H1 (cell line): ENCODE data around the gene TTC36. TPM values are rescaled to one million over a fixed set of nuclear protein-coding genes. Genes with fewer than 3 reads are reported as not detected.

Source experiments
- CTCF ChIA-PET: fragments of 300-600 bp; sonication (Branson Sonifier 250); formaldehyde crosslinking; loops from one replicate; lab custom pipeline; 2021; ENCODE audit not compliant: partially characterized antibody; lab: Charles Lee
- POLR2A ChIA-PET: fragments of 300-600 bp; sonication (Branson Sonifier 250); formaldehyde crosslinking; loops from one replicate; lab custom pipeline; 2021; ENCODE audit warnings: inconsistent platforms; ENCODE audit not compliant: partially characterized antibody; lab: Charles Lee
- DNase-seq, 2 experiments: peaks; one replicate each; pipeline versions ENCODE4 v3.0.0 to v3.0.0-alpha.2; 2010 to 2022; ENCODE audit warnings: low spot score in 2 of 2, low read depth in 1 of 2, mixed read lengths in 1 of 2
- FAIRE-seq: peaks from 2 replicates; lab custom pipeline; 2011; peaks lifted over from hg19 to GRCh38; lab: Jason Lieb, UNC
- H2AFZ ChIP-seq: 2 replicates; pipeline ENCODE4 v1.8.1; 2012; ENCODE audit warnings: low read length, inconsistent platforms
- H2AK5ac ChIP-seq: 2 replicates; pipeline ENCODE4 v1.6.1; 2013; ENCODE audit warnings: low read depth, low read length
- H2BK120ac ChIP-seq: replicated peaks from 2 replicates; pipeline ENCODE3; 2013; ENCODE audit warnings: low read depth, low read length, inconsistent platforms
- H2BK12ac ChIP-seq: 2 replicates; pipeline ENCODE4 v1.6.1; 2013; ENCODE audit warnings: low read depth, low read length
- H2BK15ac ChIP-seq: 2 replicates; pipeline ENCODE4 v1.6.1; 2013; ENCODE audit warnings: low read length
- H2BK20ac ChIP-seq: 2 replicates; pipeline ENCODE4 v1.6.1; 2013; ENCODE audit warnings: low read length
- H2BK5ac ChIP-seq: 2 replicates; pipeline ENCODE4 v1.6.1; 2013; ENCODE audit warnings: low read depth, low read length
- H3K14ac ChIP-seq: 2 replicates; pipeline ENCODE4 v1.6.1; 2013; ENCODE audit warnings: inconsistent platforms; ENCODE audit not compliant: insufficient read length
- H3K18ac ChIP-seq: 2 replicates; pipeline ENCODE4 v1.6.1; 2013; ENCODE audit warnings: low read length; ENCODE audit errors: extremely low read depth
- H3K23ac ChIP-seq: 2 replicates; pipeline ENCODE4 v1.6.1; 2013; ENCODE audit warnings: inconsistent platforms; ENCODE audit not compliant: insufficient read length
- H3K23me2 ChIP-seq: 2 replicates; pipeline ENCODE4 v1.6.1; 2013; ENCODE audit warnings: low read depth, low read length
- H3K27ac ChIP-seq: 2 replicates; pipeline ENCODE4 v1.6.1; 2011; ENCODE audit warnings: low read depth, low read length, inconsistent platforms
- H3K27me3 ChIP-seq, 4 experiments: replicated peaks in 1 of 4; 1 replicate in 1 of 4; 2 replicates in 3 of 4; pipeline versions ENCODE4 v1.6.1 to v1.8.1; 2011 to 2013; ENCODE audit warnings: low read length in 3 of 4, mild to moderate bottlenecking in 3 of 4, inconsistent platforms in 2 of 4, mixed read lengths in 2 of 4, moderate library complexity in 1 of 4; ENCODE audit not compliant: control insufficient read depth in 3 of 4, insufficient read depth in 3 of 4; ENCODE audit errors: extremely low read depth in 1 of 4
- H3K36me3 ChIP-seq, 4 experiments: 2 replicates each; pipeline versions ENCODE4 v1.6.1 to v1.8.1; 2011 to 2013; ENCODE audit warnings: mild to moderate bottlenecking in 4 of 4, low read length in 3 of 4, moderate library complexity in 2 of 4, control low read depth in 1 of 4, inconsistent platforms in 1 of 4; ENCODE audit not compliant: insufficient read depth in 4 of 4, control insufficient read depth in 2 of 4
- H3K4ac ChIP-seq: replicated peaks from 2 replicates; pipeline ENCODE3; 2013; ENCODE audit warnings: low read length, low read depth, mixed read lengths, inconsistent platforms; ENCODE audit not compliant: insufficient read length
- H3K4me1 ChIP-seq, 4 experiments: replicated peaks in 1 of 4; 1 replicate in 1 of 4; 2 replicates in 3 of 4; pipeline versions ENCODE4 v1.6.1 to v1.8.1; 2011 to 2013; ENCODE audit warnings: low read length in 3 of 4, inconsistent platforms in 2 of 4, mixed read lengths in 1 of 4; ENCODE audit not compliant: insufficient read depth in 4 of 4, control insufficient read depth in 3 of 4
- H3K4me2 ChIP-seq, 2 experiments: 2 replicates each; pipeline versions ENCODE4 v1.6.1 to v1.8.1; 2011 to 2013; ENCODE audit warnings: low read depth in 2 of 2, low read length in 2 of 2, control low read depth in 1 of 2, inconsistent platforms in 1 of 2, mild to moderate bottlenecking in 1 of 2; ENCODE audit not compliant: insufficient read depth in 1 of 2
- H3K4me3 ChIP-seq, 4 experiments: fragments of 200-600, 300-600 bp in 1 of 4; sonication (generic), shearing (Covaris generic), sonication (Bioruptor Twin) in 1 of 4; 2 replicates each; pipeline versions ENCODE4 v1.5.1 to v1.8.1; 2011 to 2016; ENCODE audit warnings: low read length in 4 of 4, low read depth in 3 of 4, control low read depth in 2 of 4, inconsistent platforms in 2 of 4, mild to moderate bottlenecking in 2 of 4, mixed read lengths in 1 of 4, moderate library complexity in 1 of 4; ENCODE audit not compliant: insufficient read depth in 2 of 4; ENCODE audit errors: extremely low read depth in 1 of 4
- H3K56ac ChIP-seq: replicated peaks from 2 replicates; pipeline ENCODE3; 2013; ENCODE audit warnings: low read depth, mild to moderate bottlenecking, mixed read lengths, low read length, inconsistent platforms; ENCODE audit not compliant: insufficient read length
- H3K79me1 ChIP-seq: 2 replicates; pipeline ENCODE4 v1.6.1; 2013; ENCODE audit warnings: low read depth, low read length, control low read depth
- H3K79me2 ChIP-seq, 2 experiments: 2 replicates each; pipeline versions ENCODE4 v1.6.1 to v1.8.1; 2012 to 2013; ENCODE audit warnings: low read length in 2 of 2, mild to moderate bottlenecking in 2 of 2, inconsistent platforms in 1 of 2; ENCODE audit not compliant: insufficient read depth in 2 of 2, control insufficient read depth in 1 of 2
- H3K9ac ChIP-seq, 4 experiments: replicated peaks in 1 of 4; 1 replicate in 1 of 4; 2 replicates in 3 of 4; pipeline versions ENCODE4 v1.6.1 to v1.8.1; 2011 to 2013; ENCODE audit warnings: low read depth in 3 of 4, low read length in 3 of 4, control low read depth in 2 of 4, mild to moderate bottlenecking in 2 of 4, moderate library complexity in 2 of 4, inconsistent platforms in 1 of 4; ENCODE audit errors: extremely low read depth in 1 of 4
- H3K9me3 ChIP-seq, 2 experiments: 2 replicates each; pipeline versions ENCODE4 v1.6.1 to v1.8.1; 2012 to 2013; ENCODE audit warnings: mild to moderate bottlenecking in 2 of 2, moderate library complexity in 2 of 2, control low read depth in 1 of 2, inconsistent platforms in 1 of 2, low read depth in 1 of 2, low read length in 1 of 2, mixed read lengths in 1 of 2; ENCODE audit not compliant: insufficient read depth in 2 of 2
- H4K20me1 ChIP-seq, 2 experiments: replicated peaks in 1 of 2; 2 replicates each; pipeline versions ENCODE3 to v1.8.1; 2011 to 2013; ENCODE audit warnings: inconsistent platforms in 2 of 2, low read length in 2 of 2, mild to moderate bottlenecking in 1 of 2; ENCODE audit not compliant: insufficient read depth in 2 of 2, control insufficient read depth in 1 of 2
- H4K5ac ChIP-seq: 2 replicates; pipeline ENCODE4 v1.6.1; 2013; ENCODE audit warnings: low read length, low read depth, mixed read lengths, inconsistent platforms; ENCODE audit not compliant: insufficient read length
- H4K8ac ChIP-seq: 2 replicates; pipeline ENCODE4 v1.8.0; 2013; ENCODE audit warnings: mild to moderate bottlenecking, moderate library complexity, low read length, inconsistent platforms; ENCODE audit not compliant: insufficient read depth; ENCODE audit errors: extremely low read depth
- H4K91ac ChIP-seq: replicated peaks from 2 replicates; pipeline ENCODE3; 2013; ENCODE audit warnings: low read length, mixed read lengths, inconsistent platforms; ENCODE audit not compliant: insufficient read length
- CBX8 ChIP-seq: fragments of 300-800, 300-1000 bp; sonication (generic); IDR thresholded peaks from 2 replicates; pipeline ENCODE4 v1.7.1; 2016; ENCODE audit warnings: low read depth, low read length, borderline replicate concordance
- POLR2AphosphoS5 ChIP-seq: IDR thresholded peaks from 2 replicates; pipeline ENCODE4 v1.6.1; 2011; ENCODE audit warnings: low read depth, low read length
- WGBS, 2 experiments: shearing (Covaris generic) in 1 of 2; methylation state at CpG; one replicate each; pipeline versions ENCODE4 v1.1.6 to v1.1.7; 2013 to 2015; ENCODE audit warnings: low lambda C conversion rate in 2 of 2, mixed read lengths in 2 of 2, inconsistent platforms in 1 of 2, low coverage in 1 of 2, missing lambda C conversion rate in 1 of 2; ENCODE audit not compliant: insufficient replicate concordance in 2 of 2, insufficient coverage in 1 of 2, insufficient read length in 1 of 2; ENCODE audit errors: extremely low coverage in 1 of 2, missing lambda C conversion rate in 1 of 2; 5-methylcytosine and 5-hydroxymethylcytosine counted together
- polyA plus RNA-seq, 7 experiments: library from polyadenylated mRNA; depleted of rRNA in 3 of 7; stranded (reverse) in 5 of 7; unstranded in 2 of 7; fragments of >200 nt in 5 of 7; fragments of 200-250 nt in 2 of 7; gene quantifications; 1 replicate in 5 of 7; 2 replicates in 1 of 7; 4 replicates in 1 of 7; pipeline versions ENCODE4 v1.2.1 to v1.2.3, GENCODE V29; 2011 to 2013; ENCODE audit warnings: missing spikeins in 2 of 7, mixed read lengths in 2 of 7
- total RNA-seq: library from RNA; stranded (reverse); fragmentation: NEBNext Ultra II Directional; extraction: Animal tissue kit (Norgen Biotek cat#: 25700); gene quantifications from 2 replicates; pipeline ENCODE4 v1.2.1, GENCODE V29; 2021

The TTC36 gene
- total and polyA plus RNA-seq, 2 of the 8 experiments (the other 6 are each of a cell fraction or from before 2014, with no cell fraction given): not detected

- 91% methylated on average over 6 of the region's 6 CpGs; no CpG with 5 or more reads in 1 of the 2 experiments for WGBS, 2 experiments
- peaks cover 7 to 48% (median 44%) of the 10 kb centered on the region in 4 experiments for H3K36me3 ChIP-seq
- H3K4me2 ChIP-seq: no peak overlapping the region
- no peak overlapping the region for H2BK12ac ChIP-seq
- no peak overlapping the region for H3K14ac ChIP-seq
- peaks cover 0 to 7% of the 10 kb centered on the region in 2 experiments for H4K20me1 ChIP-seq
- H2BK5ac ChIP-seq: no peak overlapping the region
- no peak overlapping the region for H3K18ac ChIP-seq
- no peak overlapping the region for H2AK5ac ChIP-seq
- no peak overlapping the region for H3K4me3 ChIP-seq
- no peaks in the 10 kb centered on the region for H3K79me1 ChIP-seq
- DNase-seq: no peak
- H3K4me1 ChIP-seq: peaks cover 0 to 6% (median 2%) of the 10 kb centered on the region in 4 experiments; a peak in 2 of 7 replicates
- H3K56ac ChIP-seq: no peak overlapping the region
- no peaks in the 10 kb centered on the region for H3K23me2 ChIP-seq
- H2BK20ac ChIP-seq: no peak overlapping the region
- H3K79me2 ChIP-seq: no peaks in the 10 kb centered on the region
- FAIRE-seq: no peak
- H4K91ac ChIP-seq: no peak overlapping the region
- no peaks in the 10 kb centered on the region for H3K9me3 ChIP-seq
- H4K5ac ChIP-seq: no peak overlapping the region
- no peak overlapping the region for H3K23ac ChIP-seq
- H2BK15ac ChIP-seq: no peak overlapping the region
- no peak for TF ChIP-seq CBX8
- TF ChIP-seq POLR2AphosphoS5: 0 out of 2 replicates have a peak, but pooled peaks have one; percentile 45
- no peak overlapping the region for H2BK120ac ChIP-seq
- H4K8ac ChIP-seq: no peak overlapping the region
- no peak overlapping the region for H3K27ac ChIP-seq
- no peak overlapping the region for H2AFZ ChIP-seq
- H3K27me3 ChIP-seq: no peaks in the 10 kb centered on the region; a peak in 2 of 7 replicates
- POLR2A ChIA-PET: interaction anchor here (0.6 kb wide), 1 partner anchor 126 kb away, joined by 4 read pairs; no protein-coding TSS in a partner anchor
- H3K9ac ChIP-seq: no peak overlapping the region
- CTCF ChIA-PET: interaction anchor here (0.6 to 1.6 kb wide), 2 partner anchors 9 to 37 kb away, joined by 3 to 4 read pairs; no protein-coding TSS in a partner anchor
- no peak overlapping the region for H3K4ac ChIP-seq
Measured at GRCh38 chr11:118524757-118525470, 2.4 kb upstream of the TTC36 start.
